ENCODE measurements around the gene ITGB4. TPM values are rescaled to one million over a fixed set of nuclear protein-coding genes. Genes with fewer than 3 reads are reported as not detected.

ITGB4 gene
- total and polyA plus RNA-seq, 9 of the 15 experiments (the other 6 are each of a cell fraction or from before 2014, with no cell fraction given) = 0.05 to 2.8 (median 0.76) TPM; not detected in 3

GRCh38 chr17:75769536-75769935, 48.3 kb downstream of the ITGB4 start:
- Histone ChIP-seq H3K9me1 (ENCODE audit: control insufficient read depth, insufficient read depth, low read length) (no peaks in the 10 kb centered on the region), H3K79me2 (ENCODE audit: control insufficient read depth, insufficient read depth, low read length) (no peaks in the 10 kb centered on the region), H3K9me3 (replicated peaks; ENCODE audit: control insufficient read depth, insufficient read depth, low read depth, low read length) (no peaks in the 10 kb centered on the region), H3K4me3 (no peak overlapping the region), H3K4me1 (replicated peaks in 1 of 2; ENCODE audit: control insufficient read depth in 2 of 2, insufficient read depth in 2 of 2, low read length in 2 of 2) (peaks cover 3 to 20% of the 10 kb centered on the region in 2 experiments; a peak in 4 of 5 replicates), H2AFZ (ENCODE audit: low read depth, low read length) (no peak overlapping the region), H3K27ac (ENCODE audit: extremely low read depth, low read depth, low read length) (no peak overlapping the region), H3K4me2 (ENCODE audit: insufficient read depth, low read length) (no peak overlapping the region), H4K20me1 (replicated peaks; ENCODE audit: control insufficient read depth, insufficient read depth, low read length) (0 out of 2 replicates have a peak, but pooled peaks cover under 1% of the 10 kb centered on the region), H3K27me3 (ENCODE audit: control insufficient read depth in 2 of 2, insufficient read depth in 2 of 2, low read length in 2 of 2) (no peaks in the 10 kb centered on the region), H3K36me3 (ENCODE audit: control insufficient read depth, insufficient read depth, low read length) (no peaks in the 10 kb centered on the region), H3K9ac (ENCODE audit: insufficient read depth in 1 of 2, low read depth in 2 of 2, low read length in 2 of 2) (no peak overlapping the region)
- intact Hi-C loops (cut with micrococcal nuclease) (no loop called here), in situ Hi-C loops (cut with MboI) (no loop called here)
- ATAC-seq (no peak), DNase-seq (ENCODE audit: extremely low read depth in 1 of 4, low spot score in 3 of 4) (no peak), FAIRE-seq (no peak)
- ChIA-PET CTCF (ENCODE audit: low intra/inter-chr PET ratio) (no interaction called here), POLR2A (interaction anchor here (5.0 to 11.1 kb wide), 2 partner anchors 9 to 10 kb away, joined by 49 to 464 read pairs; partner anchors contain the start of gene GALK1)
- TF ChIP-seq CHD7 (IDR thresholded peaks at IDR 0.05; ENCODE audit: low read depth, low read length) = no peak
- TF ChIP-seq ESRRA (IDR thresholded peaks at IDR 0.05; ENCODE audit: borderline replicate concordance, low read depth) = peak; percentile 87
- BruUV-seq (replicated peaks) = no TSS peak
- WGBS (ENCODE audit: insufficient coverage, low coverage, missing lambda C conversion rate) = 21% methylated on average over 3 of the region's 3 CpGs

Measured in K562 (cell line).